Stimulated activated CD4-positive, alpha-beta T cell treated with anti-CD3 and anti-CD28 coated beads, Interleukin-12 subunit alpha, Interleukin-12 subunit beta, amount 100 ng/mL, for 4 hours (primary cell): ENCODE results near the gene EFHC2.
"Not testable (repeated sequence)": the region's sequence is repeated elsewhere in the genome, so short reads cannot be mapped to it uniquely, and the experiment has no call there.

Experiments
- DNase-seq: peaks from one replicate; pipeline ENCODE4 v3.0.0-alpha.2; 2020

Gene EFHC2

GRCh38 chrX:44225667-44226066 lies 117.8 kb downstream of the EFHC2 start:
- no peak for DNase-seq

GRCh38 chrX:44224760-44225159 lies 118.7 kb downstream of the EFHC2 start:
- no peak for DNase-seq

GRCh38 chrX:44223150-44223549 lies 120.3 kb downstream of the EFHC2 start:
- DNase-seq: no peak

GRCh38 chrX:44218465-44218864 lies 125.0 kb downstream of the EFHC2 start:
- DNase-seq: no peak

GRCh38 chrX:44216171-44216570 lies 127.3 kb downstream of the EFHC2 start:
- DNase-seq: no peak

- no peak for DNase-seq
These were observed 139.7 kb downstream of the EFHC2 start for GRCh38 chrX:44203791-44204190.

- DNase-seq: no peak
These were observed 140.9 kb downstream of the EFHC2 start for GRCh38 chrX:44202596-44202995.

- no peak for DNase-seq
These were observed 154.4 kb downstream of the EFHC2 start for GRCh38 chrX:44189116-44189515.

GRCh38 chrX:44187915-44188314 lies 155.6 kb downstream of the EFHC2 start:
- DNase-seq: not testable (repeated sequence)

- DNase-seq: no peak
These were observed 160.1 kb downstream of the EFHC2 start for GRCh38 chrX:44183329-44183728.

GRCh38 chrX:44178274-44179053 lies 165.0 kb downstream of the EFHC2 start:
- no peak for DNase-seq

GRCh38 chrX:44175455-44175854 lies 168.0 kb downstream of the EFHC2 start:
- DNase-seq: no peak

- no peak for DNase-seq
These were observed 169.4 kb downstream of the EFHC2 start for GRCh38 chrX:44174061-44174460.

- DNase-seq: no peak
These were observed 170.3 kb downstream of the EFHC2 start for GRCh38 chrX:44173219-44173618.

GRCh38 chrX:44167116-44167515 lies 176.4 kb downstream of the EFHC2 start:
- no peak for DNase-seq

- no peak for DNase-seq
These were observed 180.5 kb downstream of the EFHC2 start for GRCh38 chrX:44162964-44163475.

GRCh38 chrX:44157858-44158257 lies 185.6 kb downstream of the EFHC2 start:
- no peak for DNase-seq

- DNase-seq: no peak
These were observed 186.2 kb downstream of the EFHC2 start for GRCh38 chrX:44157283-44157682.

GRCh38 chrX:44156726-44157125 lies 186.7 kb downstream of the EFHC2 start:
- no peak for DNase-seq

- DNase-seq: no peak
These were observed 188.3 kb downstream of the EFHC2 start for GRCh38 chrX:44155126-44155525.

GRCh38 chrX:44152852-44153251 lies 190.6 kb downstream of the EFHC2 start:
- DNase-seq: no peak

GRCh38 chrX:44147130-44147529 lies 196.3 kb downstream of the EFHC2 start:
- no peak for DNase-seq

- no peak for DNase-seq
These were observed 199.1 kb downstream of the EFHC2 start for GRCh38 chrX:44144177-44144945.

- DNase-seq: no peak
These were observed 200.3 kb downstream of the EFHC2 start for GRCh38 chrX:44143061-44143602.
